Inflammatory macrophage (primary cell): ENCODE measurements around the gene RHOBTB3.

Experiments
- DNase-seq, 2 donors: peaks; one replicate each; pipeline ENCODE4 v3.0.0-alpha.2; 2020 to 2022

The RHOBTB3 gene

GRCh38 chr5:95841914-95842812, 111.0 kb downstream of the RHOBTB3 start:
- DNase-seq, result peak; percentile 94 to 96

GRCh38 chr5:95842854-95843544, 111.9 kb downstream of the RHOBTB3 start:
- peak; percentile 96 to 98 for DNase-seq

GRCh38 chr5:95843733-95844223, 112.6 kb downstream of the RHOBTB3 start:
- peak; percentile 89 for DNase-seq

- peak; percentile 49 to 64 for DNase-seq
Observed at GRCh38 chr5:95845391-95845790, 114.3 kb downstream of the RHOBTB3 start.
